H9 (cell line): ENCODE results near the gene PPIL6. TPM values are rescaled to one million over a fixed set of nuclear protein-coding genes. Genes with fewer than 3 reads are reported as not detected.

Experiments
- DNase-seq: peaks from one replicate; pipeline ENCODE4 v3.0.0-alpha.2; 2017
- H2AFZ ChIP-seq: one replicate; pipeline ENCODE4 v1.6.1; 2013; ENCODE audit warnings: mild to moderate bottlenecking, low read length, control low read depth, moderate library complexity
- H2AK5ac ChIP-seq: 2 replicates; pipeline ENCODE4 v1.6.1; 2013; ENCODE audit warnings: low read length, control low read depth, mixed read lengths; ENCODE audit not compliant: insufficient read length
- H2BK120ac ChIP-seq: one replicate; pipeline ENCODE4 v1.6.1; 2013; ENCODE audit warnings: low read depth, mild to moderate bottlenecking, low read length, control low read depth, inconsistent platforms; ENCODE audit not compliant: poor library complexity, severe bottlenecking
- H2BK12ac ChIP-seq: 2 replicates; pipeline ENCODE4 v1.6.1; 2013; ENCODE audit warnings: low read length, control low read depth, mixed read lengths, low read depth; ENCODE audit not compliant: insufficient read length
- H2BK15ac ChIP-seq: 2 replicates; pipeline ENCODE4 v1.6.1; 2013; ENCODE audit warnings: low read depth, low read length, control low read depth
- H2BK20ac ChIP-seq: one replicate; pipeline ENCODE4 v1.6.1; 2013; ENCODE audit warnings: low read depth, mild to moderate bottlenecking, low read length, control low read depth, inconsistent platforms; ENCODE audit not compliant: poor library complexity, severe bottlenecking
- H2BK5ac ChIP-seq: 2 replicates; pipeline ENCODE4 v1.6.1; 2013; ENCODE audit warnings: low read length, control low read depth, mixed read lengths; ENCODE audit not compliant: insufficient read length
- H3K14ac ChIP-seq: 2 replicates; pipeline ENCODE4 v1.6.1; 2013; ENCODE audit warnings: low read length, control low read depth; ENCODE audit not compliant: insufficient read depth
- H3K18ac ChIP-seq: 2 replicates; pipeline ENCODE4 v1.6.1; 2013; ENCODE audit warnings: low read depth, mild to moderate bottlenecking, mixed read lengths, low read length, control low read depth; ENCODE audit not compliant: insufficient read length
- H3K23ac ChIP-seq: 2 replicates; pipeline ENCODE4 v1.6.1; 2013; ENCODE audit warnings: low read length, control low read depth, mixed read lengths, low read depth; ENCODE audit not compliant: insufficient read length
- H3K23me2 ChIP-seq: 2 replicates; pipeline ENCODE4 v1.6.1; 2013; ENCODE audit warnings: low read depth, mild to moderate bottlenecking, mixed read lengths, low read length, control low read depth; ENCODE audit not compliant: insufficient read length, poor library complexity, severe bottlenecking
- H3K27ac ChIP-seq: 2 replicates; pipeline ENCODE4 v1.5.1; 2013; ENCODE audit warnings: low read length, control low read depth, mixed read lengths, low read depth; ENCODE audit not compliant: insufficient read length
- H3K27me3 ChIP-seq: 2 replicates; pipeline ENCODE4 v1.6.1; 2013; ENCODE audit warnings: low read length, control low read depth, inconsistent platforms; ENCODE audit not compliant: insufficient read depth
- H3K4ac ChIP-seq: 2 replicates; pipeline ENCODE4 v1.6.1; 2013; ENCODE audit warnings: low read depth, mild to moderate bottlenecking, control low read depth, inconsistent platforms, low read length, moderate library complexity
- H3K4me1 ChIP-seq: 2 replicates; pipeline ENCODE4 v1.6.1; 2013; ENCODE audit warnings: low read length, control low read depth, inconsistent platforms; ENCODE audit not compliant: insufficient read depth
- H3K4me2 ChIP-seq: 2 replicates; pipeline ENCODE4 v1.6.1; 2013; ENCODE audit warnings: low read length, control low read depth, mixed read lengths; ENCODE audit not compliant: insufficient read length, insufficient read depth
- H3K56ac ChIP-seq: 2 replicates; pipeline ENCODE4 v1.6.1; 2013; ENCODE audit warnings: low read depth, mild to moderate bottlenecking, mixed read lengths, low read length, control low read depth; ENCODE audit not compliant: insufficient read length
- H3K79me1 ChIP-seq: 2 replicates; pipeline ENCODE4 v1.6.1; 2013; ENCODE audit warnings: low read depth, mild to moderate bottlenecking, moderate library complexity, low read length, control low read depth, inconsistent platforms; ENCODE audit not compliant: insufficient read depth, poor library complexity, severe bottlenecking
- H3K79me2 ChIP-seq: 2 replicates; pipeline ENCODE4 v1.6.1; 2013; ENCODE audit warnings: low read length, control low read depth, inconsistent platforms; ENCODE audit not compliant: insufficient read depth
- H3K9ac ChIP-seq: 2 replicates; pipeline ENCODE4 v1.6.1; 2013; ENCODE audit warnings: low read length, control low read depth, mixed read lengths; ENCODE audit not compliant: insufficient read length; ENCODE audit errors: extremely low read depth
- H3K9me3 ChIP-seq: one replicate; pipeline ENCODE4 v1.6.1; 2013; ENCODE audit warnings: low read depth, low read length, inconsistent platforms; ENCODE audit not compliant: control insufficient read depth
- H3T11ph ChIP-seq: one replicate; pipeline ENCODE4 v1.6.1; 2013; ENCODE audit warnings: mild to moderate bottlenecking, low read length, control low read depth, inconsistent platforms
- H4K20me1 ChIP-seq: one replicate; pipeline ENCODE4 v1.6.1; 2013; ENCODE audit not compliant: control insufficient read depth, insufficient read length, insufficient read depth
- H4K5ac ChIP-seq: 2 replicates; pipeline ENCODE4 v1.6.1; 2013; ENCODE audit warnings: low read depth, mild to moderate bottlenecking, mixed read lengths, low read length, control low read depth; ENCODE audit not compliant: insufficient read length
- H4K8ac ChIP-seq: replicated peaks from 2 replicates; pipeline ENCODE4 v1.6.1; 2013; ENCODE audit warnings: low read length, control low read depth, mixed read lengths, low read depth; ENCODE audit not compliant: insufficient read length
- H4K91ac ChIP-seq: 2 replicates; pipeline ENCODE4 v1.6.1; 2013; ENCODE audit warnings: low read depth, mild to moderate bottlenecking, moderate library complexity, mixed read lengths, low read length, control low read depth; ENCODE audit not compliant: insufficient read length
- H3K27ac Mint-ChIP-seq, 3 experiments: 2 replicates in 2 of 3; 3 replicates in 1 of 3; pipeline ENCODE4 v1.8.0; 2020 to 2021; ENCODE audit warnings: mixed read lengths in 3 of 3, mild to moderate bottlenecking in 1 of 3, moderate library complexity in 1 of 3
- H3K27me3 Mint-ChIP-seq: 2 replicates; pipeline ENCODE4 v1.8.0; 2021; ENCODE audit warnings: low read depth, mild to moderate bottlenecking, moderate library complexity, mixed read lengths
- H3K36me3 Mint-ChIP-seq, 3 experiments: 2 replicates in 2 of 3; 3 replicates in 1 of 3; pipeline ENCODE4 v1.8.0; 2020 to 2021; ENCODE audit warnings: low read depth in 3 of 3, mixed read lengths in 3 of 3; ENCODE audit not compliant: insufficient read depth in 1 of 3
- H3K4me1 Mint-ChIP-seq, 2 experiments: 2 replicates each; pipeline ENCODE4 v1.8.0; 2020; ENCODE audit warnings: mixed read lengths in 2 of 2
- H3K4me3 Mint-ChIP-seq, 2 experiments: 2 replicates in 1 of 2; 3 replicates in 1 of 2; pipeline ENCODE4 v1.8.0; 2020 to 2021; ENCODE audit warnings: mild to moderate bottlenecking in 2 of 2, mixed read lengths in 2 of 2, moderate library complexity in 1 of 2
- H3K9me3 Mint-ChIP-seq, 2 experiments: 2 replicates in 1 of 2; 3 replicates in 1 of 2; pipeline ENCODE4 v1.8.0; 2020; ENCODE audit warnings: mild to moderate bottlenecking in 2 of 2, mixed read lengths in 2 of 2, moderate library complexity in 1 of 2
- WGBS: extraction: QIAGEN DNeasy Blood & Tissue Kit; methylation state at CpG from one replicate; pipeline ENCODE4 v1.1.7; 2013; ENCODE audit warnings: missing lambda C conversion rate, low lambda C conversion rate, mixed read lengths; ENCODE audit not compliant: insufficient read length; ENCODE audit errors: extremely low coverage; 5-methylcytosine and 5-hydroxymethylcytosine counted together
- total RNA-seq: library from RNA; stranded (reverse); gene quantifications from 2 replicates; pipeline ENCODE4 v1.2.1, GENCODE V29; 2021
- TF ChIP-seq, protein P1 (sequence below): fragments of 200-600 bp; sonication (generic); conservative IDR thresholded peaks from 3 replicates; pipeline ENCODE4 v1.8.0; 2021; ENCODE audit warnings: antibody characterized with exemption, mild to moderate bottlenecking

Gene PPIL6
- total RNA-seq, 1 experiment from 2014 or later = 1.0 TPM

DNA sequence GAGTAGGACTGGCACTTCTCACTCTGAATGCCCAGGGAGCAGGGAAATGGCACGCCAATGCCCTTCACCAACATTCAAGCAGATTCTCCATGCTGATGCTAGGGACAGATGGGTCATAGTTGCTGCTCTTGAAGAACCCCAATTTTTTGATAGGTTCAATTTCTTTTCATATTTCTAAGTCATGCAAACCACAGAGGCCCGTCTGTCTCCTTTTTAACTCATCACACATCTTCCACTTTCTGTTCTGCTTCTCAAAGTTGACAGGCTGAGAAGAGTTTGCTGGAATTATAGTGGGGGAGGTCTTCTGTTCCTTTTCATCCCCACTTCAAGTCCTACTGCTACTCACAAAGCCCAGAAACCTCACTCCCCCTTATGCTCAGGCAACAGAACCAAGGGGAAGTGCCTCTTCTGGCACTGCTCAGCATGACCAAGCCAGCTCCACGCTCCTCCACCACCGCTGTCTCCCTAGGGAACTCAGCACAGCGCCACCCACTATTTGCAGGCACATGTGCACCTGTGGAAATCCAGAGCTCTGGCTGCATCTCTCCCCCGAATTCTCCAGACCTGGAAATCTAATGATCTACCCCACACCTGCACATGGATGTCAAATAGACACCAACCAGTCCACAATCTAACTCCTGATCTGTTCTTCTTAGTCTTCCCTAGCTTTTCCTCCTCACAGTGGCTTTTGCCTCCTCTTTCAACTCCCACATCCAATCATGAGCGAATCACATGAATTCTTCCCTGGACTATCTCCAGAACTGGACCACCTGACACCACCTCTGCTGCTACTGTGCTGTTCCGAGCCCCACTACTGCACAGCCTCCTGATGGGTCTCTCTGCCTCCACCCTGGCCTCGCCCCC is 31.9 kb upstream of the PPIL6 start:
- Mint-ChIP-seq H3K4me1 (peaks cover 4 to 17% of the 10 kb centered on the region in 2 experiments), H3K27me3 (no peaks in the 10 kb centered on the region), H3K27ac (peak overlapping the region in 2 of 3 experiments; percentile 1 to 4; a peak in 2 of 7 replicates), H3K4me3 (no peak overlapping the region), H3K36me3 (peaks cover 51 to 98% (median 96%) of the 10 kb centered on the region in 3 experiments), H3K9me3 (no peaks in the 10 kb centered on the region)
- Histone ChIP-seq H2BK15ac (no peak overlapping the region), H3K79me2 (peaks cover 2% of the 10 kb centered on the region; the same call in 1 of the 2 replicates), H4K91ac (no peak overlapping the region), H3K23ac (no peak overlapping the region), H4K8ac (no peak overlapping the region), H3T11ph (no peak overlapping the region), H3K4ac (no peak overlapping the region), H2BK120ac (no peak overlapping the region), H2BK12ac (no peak overlapping the region), H3K23me2 (no peaks in the 10 kb centered on the region), H3K4me1 (no peaks in the 10 kb centered on the region), H4K20me1 (no peaks in the 10 kb centered on the region), H3K27ac (no peak overlapping the region), H2AK5ac (no peak overlapping the region), H3K18ac (no peak overlapping the region), H3K4me2 (no peak overlapping the region), H3K27me3 (no peaks in the 10 kb centered on the region), H2BK5ac (no peak overlapping the region), H3K14ac (no peak overlapping the region), H3K56ac (no peak overlapping the region), H3K9ac (no peak overlapping the region), H2AFZ (no peak overlapping the region), H3K79me1 (no peaks in the 10 kb centered on the region), H4K5ac (no peak overlapping the region), H2BK20ac (no peak overlapping the region), H3K9me3 (no peaks in the 10 kb centered on the region)
- no CpG with 5 or more reads among the region's 9 CpGs for WGBS
- DNase-seq = no peak
- TF ChIP-seq, protein P1, sequence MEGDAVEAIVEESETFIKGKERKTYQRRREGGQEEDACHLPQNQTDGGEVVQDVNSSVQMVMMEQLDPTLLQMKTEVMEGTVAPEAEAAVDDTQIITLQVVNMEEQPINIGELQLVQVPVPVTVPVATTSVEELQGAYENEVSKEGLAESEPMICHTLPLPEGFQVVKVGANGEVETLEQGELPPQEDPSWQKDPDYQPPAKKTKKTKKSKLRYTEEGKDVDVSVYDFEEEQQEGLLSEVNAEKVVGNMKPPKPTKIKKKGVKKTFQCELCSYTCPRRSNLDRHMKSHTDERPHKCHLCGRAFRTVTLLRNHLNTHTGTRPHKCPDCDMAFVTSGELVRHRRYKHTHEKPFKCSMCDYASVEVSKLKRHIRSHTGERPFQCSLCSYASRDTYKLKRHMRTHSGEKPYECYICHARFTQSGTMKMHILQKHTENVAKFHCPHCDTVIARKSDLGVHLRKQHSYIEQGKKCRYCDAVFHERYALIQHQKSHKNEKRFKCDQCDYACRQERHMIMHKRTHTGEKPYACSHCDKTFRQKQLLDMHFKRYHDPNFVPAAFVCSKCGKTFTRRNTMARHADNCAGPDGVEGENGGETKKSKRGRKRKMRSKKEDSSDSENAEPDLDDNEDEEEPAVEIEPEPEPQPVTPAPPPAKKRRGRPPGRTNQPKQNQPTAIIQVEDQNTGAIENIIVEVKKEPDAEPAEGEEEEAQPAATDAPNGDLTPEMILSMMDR = no peak
